Effector memory CD4-positive, alpha-beta T cell (primary cell): Measurements from ENCODE around the gene GADD45A.

Experiments used
- DNase-seq, 3 donors: peaks; one replicate each; pipeline ENCODE4 v3.0.0-alpha.2; 2020
- H3K27ac ChIP-seq: 2 replicates; pipeline ENCODE4 v1.7.0; 2013; ENCODE audit warnings: mild to moderate bottlenecking, low read length, moderate library complexity; ENCODE audit not compliant: insufficient read depth, poor library complexity, severe bottlenecking
- H3K27me3 ChIP-seq: replicated peaks from 2 replicates; pipeline ENCODE4 v1.7.0; 2013; ENCODE audit warnings: mild to moderate bottlenecking, low read length; ENCODE audit not compliant: insufficient read depth, control insufficient read depth, poor library complexity, severe bottlenecking
- H3K36me3 ChIP-seq: 2 replicates; pipeline ENCODE4 v1.7.0; 2013; ENCODE audit warnings: mild to moderate bottlenecking, low read length, moderate library complexity; ENCODE audit not compliant: control insufficient read depth, insufficient read depth
- H3K4me1 ChIP-seq: 2 replicates; pipeline ENCODE4 v1.7.0; 2013; ENCODE audit warnings: low read length, mild to moderate bottlenecking; ENCODE audit not compliant: control insufficient read depth, insufficient read depth, poor library complexity, severe bottlenecking
- H3K4me3 ChIP-seq: 2 replicates; pipeline ENCODE4 v1.7.0; 2013; ENCODE audit warnings: low read length, low read depth, mild to moderate bottlenecking; ENCODE audit not compliant: insufficient read depth, poor library complexity, severe bottlenecking
- H3K9me3 ChIP-seq: 2 replicates; pipeline ENCODE4 v1.7.0; 2013; ENCODE audit warnings: mild to moderate bottlenecking, low read length, moderate library complexity; ENCODE audit not compliant: control insufficient read depth
- total RNA-seq, 3 donors: gene quantifications; one replicate each; lab custom pipeline; 2026; lab: John Stamatoyannopoulos, UW

The GADD45A gene
- 32.1 to 73.7 (median 43.5) reads per million in 3 donors for total RNA-seq

DNA sequence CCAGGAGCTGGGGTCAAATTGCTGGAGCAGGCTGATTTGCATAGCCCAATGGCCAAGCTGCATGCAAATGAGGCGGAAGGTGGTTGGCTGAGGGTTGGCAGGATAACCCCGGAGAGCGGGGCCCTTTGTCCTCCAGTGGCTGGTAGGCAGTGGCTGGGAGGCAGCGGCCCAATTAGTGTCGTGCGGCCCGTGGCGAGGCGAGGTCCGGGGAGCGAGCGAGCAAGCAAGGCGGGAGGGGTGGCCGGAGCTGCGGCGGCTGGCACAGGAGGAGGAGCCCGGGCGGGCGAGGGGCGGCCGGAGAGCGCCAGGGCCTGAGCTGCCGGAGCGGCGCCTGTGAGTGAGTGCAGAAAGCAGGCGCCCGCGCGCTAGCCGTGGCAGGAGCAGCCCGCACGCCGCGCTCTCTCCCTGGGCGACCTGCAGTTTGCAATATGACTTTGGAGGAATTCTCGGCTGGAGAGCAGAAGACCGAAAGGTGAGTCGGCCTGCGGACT is at the start of gene GADD45A:
Gene GADD45A (plus strand): TSS at position 135 of the 491 bp plus-strand sequence. CDS start 294 bp downstream, at position 429.
- Histone ChIP-seq H3K4me1 (peaks cover 8% of the 10 kb centered on the region), H3K27me3 (no peaks in the 10 kb centered on the region), H3K36me3 (no peaks in the 10 kb centered on the region), H3K4me3 (peak within 1 kb of the TSS; percentile 91), H3K9me3 (no peaks in the 10 kb centered on the region), H3K27ac (peak within 1 kb of the TSS; percentile 57)
- DNase-seq = peak; percentile 93 to 96 (median 95)

- Histone ChIP-seq H3K4me3 (no peak overlapping the region), H3K36me3 (no peaks in the 10 kb centered on the region), H3K9me3 (no peaks in the 10 kb centered on the region), H3K27ac (no peak overlapping the region), H3K4me1 (no peaks in the 10 kb centered on the region), H3K27me3 (no peaks in the 10 kb centered on the region)
- DNase-seq = no peak
Measured at GRCh38 chr1:67636146-67636545, 48.9 kb upstream of the GADD45A start.

GRCh38 chr1:67639361-67639760 is 45.6 kb upstream of the GADD45A start:
- Histone ChIP-seq H3K9me3 (no peaks in the 10 kb centered on the region), H3K27ac (no peak overlapping the region), H3K4me3 (no peak overlapping the region), H3K4me1 (no peaks in the 10 kb centered on the region), H3K36me3 (no peaks in the 10 kb centered on the region), H3K27me3 (no peaks in the 10 kb centered on the region)
- no peak for DNase-seq

GRCh38 chr1:67642629-67643028 is 42.4 kb upstream of the GADD45A start:
- no peaks in the 10 kb centered on the region for H3K36me3 ChIP-seq
- H3K9me3 ChIP-seq = no peaks in the 10 kb centered on the region
- no peak for DNase-seq
- H3K4me1 ChIP-seq = no peaks in the 10 kb centered on the region
- no peak overlapping the region for H3K27ac ChIP-seq
- H3K4me3 ChIP-seq = no peak overlapping the region
- no peaks in the 10 kb centered on the region for H3K27me3 ChIP-seq

GRCh38 chr1:67644566-67644965 is 40.4 kb upstream of the GADD45A start:
- H3K4me1 ChIP-seq = no peaks in the 10 kb centered on the region
- H3K27ac ChIP-seq = no peak overlapping the region
- no peaks in the 10 kb centered on the region for H3K36me3 ChIP-seq
- H3K9me3 ChIP-seq = no peaks in the 10 kb centered on the region
- no peak for DNase-seq
- H3K27me3 ChIP-seq = no peaks in the 10 kb centered on the region
- no peak overlapping the region for H3K4me3 ChIP-seq

DNA sequence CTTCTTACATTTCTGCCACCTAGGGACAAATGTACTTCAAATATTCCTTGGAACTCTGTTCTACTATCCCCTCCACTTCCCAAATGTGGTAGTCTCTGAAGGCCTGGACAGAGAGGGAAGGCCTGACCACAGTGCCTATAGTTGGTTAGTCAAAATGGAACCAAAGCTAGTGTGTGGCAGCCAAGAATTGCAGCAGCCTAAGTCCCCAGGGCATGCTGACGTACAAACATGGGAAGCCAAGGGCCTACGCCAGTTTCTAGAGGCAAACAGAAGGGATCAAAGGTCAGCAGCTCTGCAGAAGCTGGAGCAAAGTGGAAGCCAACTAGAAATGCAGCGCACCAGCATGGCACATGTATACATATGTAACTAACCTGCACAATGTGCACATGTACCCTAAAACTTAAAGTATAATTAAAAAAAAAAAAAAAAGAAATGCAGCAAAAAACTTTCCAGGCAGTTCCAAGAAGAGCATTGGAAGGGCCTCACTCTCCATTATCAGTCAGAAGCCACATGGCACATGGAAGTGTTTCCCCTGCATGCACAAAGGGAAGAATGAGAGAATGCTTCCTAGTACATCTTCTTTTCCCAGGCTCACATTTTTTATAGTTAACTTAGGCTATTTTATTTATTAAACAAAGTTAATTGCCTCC is 39.4 kb upstream of the GADD45A start:
- H3K27me3 ChIP-seq = no peaks in the 10 kb centered on the region
- H3K27ac ChIP-seq = no peak overlapping the region
- H3K4me3 ChIP-seq = no peak overlapping the region
- no peaks in the 10 kb centered on the region for H3K36me3 ChIP-seq
- H3K4me1 ChIP-seq = no peaks in the 10 kb centered on the region
- DNase-seq = no peak
- no peaks in the 10 kb centered on the region for H3K9me3 ChIP-seq

DNA sequence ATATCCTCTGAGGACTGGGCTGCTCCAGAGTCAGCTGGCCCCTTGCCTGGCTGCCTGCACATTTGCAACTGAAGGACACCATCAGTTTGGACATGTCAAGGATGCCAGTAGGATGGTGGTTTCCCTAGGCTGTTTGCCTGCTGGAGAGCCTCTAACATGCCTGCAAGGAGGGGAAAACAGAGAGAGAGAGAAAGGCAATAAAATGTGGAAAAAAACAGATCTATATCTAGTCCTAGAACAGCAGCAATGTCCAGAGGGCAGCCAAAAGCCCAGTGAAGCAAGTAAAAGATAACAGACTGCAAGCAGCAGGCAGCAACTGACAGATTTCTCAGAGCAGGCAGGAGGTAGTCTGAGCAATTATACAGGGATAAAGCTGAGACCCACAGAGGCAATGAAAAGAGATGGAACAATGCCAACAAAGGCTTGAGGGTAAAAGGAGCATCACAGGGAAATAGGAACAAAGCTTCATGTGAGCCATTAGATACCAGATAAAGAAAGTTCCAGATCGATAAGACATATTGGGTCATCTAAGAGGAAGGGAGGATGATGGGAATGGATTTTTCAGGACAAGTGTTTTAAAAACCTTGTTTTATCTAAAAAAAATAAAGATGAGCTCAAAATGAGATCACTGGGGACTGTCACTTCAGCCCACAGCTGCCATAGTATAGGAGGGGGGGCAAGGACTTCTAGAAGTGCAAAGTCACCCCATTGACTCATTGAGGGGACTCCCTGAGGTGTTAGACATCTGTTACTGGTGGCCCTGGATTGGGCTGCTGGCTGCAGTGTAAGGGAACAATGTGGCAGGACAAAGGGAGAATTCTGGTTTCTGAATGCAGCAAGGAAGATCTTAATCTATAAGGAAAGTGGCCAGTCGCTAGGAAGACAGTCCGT is 38.6 kb upstream of the GADD45A start:
- no peak for DNase-seq
- no peaks in the 10 kb centered on the region for H3K4me1 ChIP-seq
- H3K27ac ChIP-seq = no peak overlapping the region
- H3K36me3 ChIP-seq = no peaks in the 10 kb centered on the region
- no peak overlapping the region for H3K4me3 ChIP-seq
- no peaks in the 10 kb centered on the region for H3K9me3 ChIP-seq
- H3K27me3 ChIP-seq = no peaks in the 10 kb centered on the region

DNA sequence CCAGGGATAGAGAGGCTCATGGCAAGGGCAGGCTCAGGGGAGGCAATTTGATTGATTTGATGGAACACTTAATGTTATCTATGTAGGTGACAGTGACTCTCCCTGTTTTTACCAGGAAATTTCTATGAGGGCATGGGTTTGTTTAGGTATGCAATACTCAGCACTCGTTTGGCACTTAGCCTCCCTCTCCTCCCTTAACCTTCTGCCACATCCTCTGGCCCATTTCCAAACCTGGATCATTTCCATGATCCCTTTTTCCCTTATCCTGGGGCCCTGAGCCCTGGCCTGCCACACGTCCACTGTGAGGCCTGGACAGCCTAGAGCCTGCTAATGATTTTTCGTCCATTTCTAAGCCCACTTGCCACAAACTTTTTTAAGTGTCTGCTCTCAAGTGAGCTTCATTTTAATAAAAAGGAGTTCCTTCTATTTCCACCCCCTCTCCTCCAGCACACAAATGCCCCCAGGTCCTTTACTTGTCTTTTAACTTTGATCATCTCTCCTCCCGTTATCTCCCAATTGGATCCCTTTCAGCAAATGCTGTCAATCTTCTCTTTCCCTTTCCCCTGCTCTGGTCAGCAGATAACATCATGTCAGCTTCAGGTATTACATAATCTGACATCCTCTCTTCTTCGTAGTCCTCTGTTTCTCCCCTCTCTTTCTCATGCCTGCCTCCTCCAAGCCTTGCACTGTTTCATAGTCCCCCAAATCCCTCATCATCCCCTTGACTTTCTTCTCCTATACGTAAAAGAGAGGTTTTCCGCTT is 37.8 kb upstream of the GADD45A start:
- Histone ChIP-seq H3K4me1 (no peaks in the 10 kb centered on the region), H3K27ac (no peak overlapping the region), H3K4me3 (no peak overlapping the region), H3K9me3 (no peaks in the 10 kb centered on the region), H3K36me3 (no peaks in the 10 kb centered on the region), H3K27me3 (no peaks in the 10 kb centered on the region)
- DNase-seq = no peak

GRCh38 chr1:67647814-67648358 is 37.1 kb upstream of the GADD45A start:
- H3K27ac ChIP-seq = no peak overlapping the region
- no peaks in the 10 kb centered on the region for H3K9me3 ChIP-seq
- H3K36me3 ChIP-seq = no peaks in the 10 kb centered on the region
- no peak for DNase-seq
- H3K4me3 ChIP-seq = no peak overlapping the region
- H3K27me3 ChIP-seq = no peaks in the 10 kb centered on the region
- no peaks in the 10 kb centered on the region for H3K4me1 ChIP-seq
